Mesothelial cell of epicardium (in vitro differentiated cells): Measurements from ENCODE around the gene HECTD1. TPM values are rescaled to one million over a fixed set of nuclear protein-coding genes. Genes with fewer than 3 reads are reported as not detected.

Experiments
- DNase-seq, 2 experiments: peaks; one replicate each; pipeline ENCODE4 v3.0.0; 2021; ENCODE audit warnings: low spot score in 2 of 2; ENCODE audit not compliant: unreplicated experiment in 2 of 2
- H3K27ac Mint-ChIP-seq: 2 replicates; pipeline ENCODE4 v1.8.0; 2021; ENCODE audit warnings: mixed read lengths
- H3K27me3 Mint-ChIP-seq: 2 replicates; pipeline ENCODE4 v1.8.0; 2021; ENCODE audit warnings: low read depth, mixed read lengths
- H3K36me3 Mint-ChIP-seq: 2 replicates; pipeline ENCODE4 v1.8.0; 2021; ENCODE audit warnings: mixed read lengths
- H3K4me1 Mint-ChIP-seq: 2 replicates; pipeline ENCODE4 v1.8.0; 2021; ENCODE audit warnings: mixed read lengths
- H3K4me3 Mint-ChIP-seq: 2 replicates; pipeline ENCODE4 v1.8.0; 2021; ENCODE audit warnings: mild to moderate bottlenecking, moderate library complexity, mixed read lengths
- H3K9me3 Mint-ChIP-seq: 2 replicates; pipeline ENCODE4 v1.8.0; 2021; ENCODE audit warnings: mixed read lengths
- total RNA-seq: library from RNA; stranded (reverse); gene quantifications from 3 replicates; pipeline ENCODE4 v1.2.1, GENCODE V29; 2021
- TF ChIP-seq, protein P1 (sequence below): fragments of 200-600 bp; sonication (generic); IDR thresholded peaks from one replicate; pipeline ENCODE4 v1.5.0; 2021; ENCODE audit warnings: antibody characterized with exemption; ENCODE audit not compliant: unreplicated experiment

Gene HECTD1
- total RNA-seq, 1 donor from 2014 or later: 177 TPM

DNA sequence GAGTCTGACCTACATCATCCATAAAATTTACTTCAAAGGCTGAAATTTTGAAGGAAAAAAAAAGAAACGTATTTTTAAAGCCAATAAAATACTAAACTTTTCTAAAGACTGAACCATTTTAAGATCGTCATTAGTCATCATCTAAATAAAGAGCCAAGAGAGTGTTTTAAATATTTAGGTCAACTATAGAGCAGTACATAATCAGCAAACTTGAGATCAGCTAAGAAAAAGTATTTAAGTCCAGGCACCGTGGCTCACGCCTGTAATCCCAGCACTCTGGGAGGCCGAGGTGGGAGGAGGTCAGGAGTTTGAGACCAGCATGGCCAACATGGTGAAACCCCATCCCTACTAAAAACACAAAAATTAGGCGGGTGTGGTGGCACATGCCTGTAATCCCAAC is 35.5 kb downstream of the HECTD1 start:
- Mint-ChIP-seq H3K36me3 (peaks cover 46% of the 10 kb centered on the region), H3K9me3 (no peaks in the 10 kb centered on the region), H3K27ac (peak overlapping the region; percentile 25), H3K4me1 (no peaks in the 10 kb centered on the region), H3K4me3 (no peak overlapping the region), H3K27me3 (no peaks in the 10 kb centered on the region)
- no peak for DNase-seq
- TF ChIP-seq, protein P1, sequence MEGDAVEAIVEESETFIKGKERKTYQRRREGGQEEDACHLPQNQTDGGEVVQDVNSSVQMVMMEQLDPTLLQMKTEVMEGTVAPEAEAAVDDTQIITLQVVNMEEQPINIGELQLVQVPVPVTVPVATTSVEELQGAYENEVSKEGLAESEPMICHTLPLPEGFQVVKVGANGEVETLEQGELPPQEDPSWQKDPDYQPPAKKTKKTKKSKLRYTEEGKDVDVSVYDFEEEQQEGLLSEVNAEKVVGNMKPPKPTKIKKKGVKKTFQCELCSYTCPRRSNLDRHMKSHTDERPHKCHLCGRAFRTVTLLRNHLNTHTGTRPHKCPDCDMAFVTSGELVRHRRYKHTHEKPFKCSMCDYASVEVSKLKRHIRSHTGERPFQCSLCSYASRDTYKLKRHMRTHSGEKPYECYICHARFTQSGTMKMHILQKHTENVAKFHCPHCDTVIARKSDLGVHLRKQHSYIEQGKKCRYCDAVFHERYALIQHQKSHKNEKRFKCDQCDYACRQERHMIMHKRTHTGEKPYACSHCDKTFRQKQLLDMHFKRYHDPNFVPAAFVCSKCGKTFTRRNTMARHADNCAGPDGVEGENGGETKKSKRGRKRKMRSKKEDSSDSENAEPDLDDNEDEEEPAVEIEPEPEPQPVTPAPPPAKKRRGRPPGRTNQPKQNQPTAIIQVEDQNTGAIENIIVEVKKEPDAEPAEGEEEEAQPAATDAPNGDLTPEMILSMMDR: no peak

DNA sequence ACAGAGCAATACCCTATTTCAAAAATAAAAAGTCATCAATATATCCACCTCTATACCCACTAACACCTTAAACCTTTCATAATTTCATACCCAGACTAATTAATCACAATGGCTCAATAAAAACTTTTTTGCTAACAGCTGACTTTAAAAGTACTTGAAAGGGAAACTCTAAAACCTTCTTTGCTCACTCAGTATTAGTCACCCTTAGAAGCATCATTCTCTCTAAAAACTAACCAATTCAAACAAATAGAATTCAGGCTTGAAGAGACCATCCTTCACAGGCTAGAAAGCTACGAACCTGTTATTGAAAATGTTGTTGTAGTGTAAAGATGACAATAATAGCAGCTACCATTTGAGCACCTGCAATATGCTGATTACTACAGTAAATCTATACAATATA is 37.2 kb downstream of the HECTD1 start:
- Mint-ChIP-seq H3K27ac (no peak overlapping the region), H3K9me3 (no peaks in the 10 kb centered on the region), H3K4me1 (no peaks in the 10 kb centered on the region), H3K27me3 (no peaks in the 10 kb centered on the region), H3K36me3 (peaks cover 51% of the 10 kb centered on the region), H3K4me3 (no peak overlapping the region)
- DNase-seq: no peak
- TF ChIP-seq, protein P1: no peak

GRCh38 chr14:31169877-31170276 is 37.7 kb downstream of the HECTD1 start:
- Mint-ChIP-seq H3K27ac (no peak overlapping the region), H3K4me1 (no peaks in the 10 kb centered on the region), H3K4me3 (no peak overlapping the region), H3K27me3 (no peaks in the 10 kb centered on the region), H3K36me3 (peaks cover 53% of the 10 kb centered on the region), H3K9me3 (no peaks in the 10 kb centered on the region)
- DNase-seq: no peak
- TF ChIP-seq, protein P1: no peak

- DNase-seq: no peak
- Mint-ChIP-seq H3K4me3 (no peak overlapping the region), H3K4me1 (no peaks in the 10 kb centered on the region), H3K9me3 (no peaks in the 10 kb centered on the region), H3K36me3 (peaks cover 43% of the 10 kb centered on the region), H3K27me3 (no peaks in the 10 kb centered on the region), H3K27ac (no peak overlapping the region)
- TF ChIP-seq, protein P1: no peak
Measured at GRCh38 chr14:31167032-31167431, 40.6 kb downstream of the HECTD1 start.

GRCh38 chr14:31166271-31166561 is 41.4 kb downstream of the HECTD1 start:
- H3K27ac Mint-ChIP-seq: no peak overlapping the region
- H3K9me3 Mint-ChIP-seq: no peaks in the 10 kb centered on the region
- TF ChIP-seq, protein P1: no peak
- H3K4me1 Mint-ChIP-seq: no peaks in the 10 kb centered on the region
- H3K36me3 Mint-ChIP-seq: peaks cover 43% of the 10 kb centered on the region
- no peak overlapping the region for H3K4me3 Mint-ChIP-seq
- no peak for DNase-seq
- no peaks in the 10 kb centered on the region for H3K27me3 Mint-ChIP-seq

DNA sequence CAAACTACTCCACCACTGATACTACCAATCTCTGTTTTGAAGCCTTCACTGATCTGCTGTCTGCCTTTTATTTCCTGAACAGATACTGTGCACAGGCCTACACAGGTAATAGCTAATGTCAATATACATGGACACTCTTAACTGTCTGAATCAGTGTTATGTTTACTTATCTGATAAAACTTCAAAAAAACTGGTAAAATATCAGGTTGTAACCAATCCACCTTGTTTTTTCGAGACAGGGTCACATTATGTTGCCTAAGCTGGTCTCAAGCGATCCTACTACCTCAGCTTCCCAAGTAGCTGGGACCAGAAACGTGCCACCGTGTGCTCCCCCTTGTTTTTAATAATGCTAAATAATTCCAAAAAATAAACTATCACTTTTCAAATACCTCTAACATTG is 43.5 kb downstream of the HECTD1 start:
- DNase-seq: no peak
- TF ChIP-seq, protein P1: no peak
- H3K4me3 Mint-ChIP-seq: no peak overlapping the region
- H3K36me3 Mint-ChIP-seq: peaks cover 36% of the 10 kb centered on the region
- H3K9me3 Mint-ChIP-seq: no peaks in the 10 kb centered on the region
- H3K27ac Mint-ChIP-seq: no peak overlapping the region
- H3K4me1 Mint-ChIP-seq: no peaks in the 10 kb centered on the region
- H3K27me3 Mint-ChIP-seq: no peaks in the 10 kb centered on the region
